ENCODE measurements around the gene STAT6. TPM values are rescaled to one million over a fixed set of nuclear protein-coding genes. Genes with fewer than 3 reads are reported as not detected.

STAT6 gene
- total and polyA plus RNA-seq, 2 donors (not counting 1 experiment from before 2014, with no cell fraction given), result 103 to 123 TPM

GRCh38 chr12:57089271-57090245, 21.6 kb downstream of the STAT6 start:
- Histone ChIP-seq H4K20me1 (ENCODE audit: control insufficient read depth, extremely low read depth, insufficient read depth, low read length) (no peaks in the 10 kb centered on the region), H3K36me3 (ENCODE audit: control insufficient read depth, insufficient read depth, low read length) (peaks cover 19% of the 10 kb centered on the region)
- TF ChIP-seq CTCF (conservative IDR thresholded peaks at IDR 0.05 in 1 of 2, IDR thresholded peaks at IDR 0.05 in 1 of 2; ENCODE audit: low read depth in 1 of 2, low read length in 2 of 2) (no peak), EZH2 (IDR thresholded peaks at IDR 0.05; ENCODE audit: low read length, missing control alignments) (no peak)

GRCh38 chr12:57088354-57089270, 22.6 kb downstream of the STAT6 start, which contains the start of gene NAB2:
TSS of gene NAB2 (plus strand) at chr12:57089114. CDS start at chr12:57089272, 158 bp downstream.
- H2AFZ ChIP-seq (ENCODE audit: low read length), result no peak within 1 kb of the TSS
- H3K27ac ChIP-seq (ENCODE audit: insufficient read depth, low read length), result peak within 1 kb of the TSS; percentile 99
- TF ChIP-seq CTCF (conservative IDR thresholded peaks at IDR 0.05 in 1 of 2, IDR thresholded peaks at IDR 0.05 in 1 of 2; ENCODE audit: low read depth in 1 of 2, low read length in 2 of 2), result no peak
- no peak for TF ChIP-seq EZH2 (IDR thresholded peaks at IDR 0.05; ENCODE audit: low read length, missing control alignments)
- H3K4me2 ChIP-seq (ENCODE audit: extremely low read depth, insufficient read depth, low read length), result peak within 1 kb of the TSS; percentile 100
- H4K20me1 ChIP-seq (ENCODE audit: control insufficient read depth, extremely low read depth, insufficient read depth, low read length), result no peaks in the 10 kb centered on the region
- peak within 1 kb of the TSS; percentile 73 to 95 (median 83) for H3K4me3 ChIP-seq (replicated peaks in 1 of 4; ENCODE audit: control extremely low read depth in 1 of 4, insufficient read depth in 1 of 4, low read depth in 3 of 4, low read length in 4 of 4)
- H3K9ac ChIP-seq (ENCODE audit: insufficient read depth, low read length), result peak within 1 kb of the TSS; percentile 86
- H3K27me3 ChIP-seq (ENCODE audit: control insufficient read depth, insufficient read depth, low read length), result no peaks in the 10 kb centered on the region
- H3K36me3 ChIP-seq (ENCODE audit: control insufficient read depth, insufficient read depth, low read length), result peaks cover 16% of the 10 kb centered on the region
- peaks cover 25% of the 10 kb centered on the region for H3K4me1 ChIP-seq (ENCODE audit: control insufficient read depth, extremely low read depth, insufficient read depth, low read length)
- peaks cover 44% of the 10 kb centered on the region for H3K79me2 ChIP-seq (ENCODE audit: control insufficient read depth, insufficient read depth, low read length)
- H3K9me3 ChIP-seq (ENCODE audit: control insufficient read depth, insufficient read depth, low read depth, low read length), result no peaks in the 10 kb centered on the region
- DNase-seq (ENCODE audit: low read depth in 2 of 2), result peak; percentile 94 to 98

More at GRCh38 chr12:57089271-57090245, 21.6 kb downstream of the STAT6 start:
- Histone ChIP-seq H2AFZ (ENCODE audit: low read length) (no peak overlapping the region), H3K27me3 (ENCODE audit: control insufficient read depth, insufficient read depth, low read length) (no peaks in the 10 kb centered on the region), H3K27ac (ENCODE audit: insufficient read depth, low read length) (peak overlapping the region; percentile 83), H3K9ac (ENCODE audit: insufficient read depth, low read length) (peak overlapping the region; percentile 86), H3K4me3 (replicated peaks in 1 of 4; ENCODE audit: control extremely low read depth in 1 of 4, insufficient read depth in 1 of 4, low read depth in 3 of 4, low read length in 4 of 4) (peak overlapping the region; percentile 73 to 95 (median 83)), H3K79me2 (ENCODE audit: control insufficient read depth, insufficient read depth, low read length) (peaks cover 46% of the 10 kb centered on the region), H3K4me1 (ENCODE audit: control insufficient read depth, extremely low read depth, insufficient read depth, low read length) (peaks cover 31% of the 10 kb centered on the region), H3K4me2 (ENCODE audit: extremely low read depth, insufficient read depth, low read length) (peak overlapping the region; percentile 21), H3K9me3 (ENCODE audit: control insufficient read depth, insufficient read depth, low read depth, low read length) (no peaks in the 10 kb centered on the region)
- DNase-seq (ENCODE audit: low read depth in 2 of 2), result peak; percentile 57 to 69
